Activated naive CD8-positive, alpha-beta T cell (primary cell): ENCODE measurements around the gene FAM3B.
"Not testable (repeated sequence)": the region's sequence is repeated elsewhere in the genome, so short reads cannot be mapped to it uniquely, and the experiment has no call there.

Experiments
- H3K27ac Mint-ChIP-seq: one replicate; pipeline ENCODE4 v1.8.0; 2021; ENCODE audit warnings: mixed read lengths
- H3K27me3 Mint-ChIP-seq: one replicate; pipeline ENCODE4 v1.8.0; 2021; ENCODE audit warnings: mixed read lengths
- H3K36me3 Mint-ChIP-seq: one replicate; pipeline ENCODE4 v1.8.0; 2021; ENCODE audit warnings: mixed read lengths
- H3K4me1 Mint-ChIP-seq: one replicate; pipeline ENCODE4 v1.8.0; 2021; ENCODE audit warnings: low read depth, mixed read lengths
- H3K4me3 Mint-ChIP-seq: one replicate; pipeline ENCODE4 v1.8.0; 2021; ENCODE audit warnings: mild to moderate bottlenecking, mixed read lengths
- H3K9me3 Mint-ChIP-seq: one replicate; pipeline ENCODE4 v1.8.0; 2021; ENCODE audit warnings: low read depth, mixed read lengths

Gene FAM3B

DNA sequence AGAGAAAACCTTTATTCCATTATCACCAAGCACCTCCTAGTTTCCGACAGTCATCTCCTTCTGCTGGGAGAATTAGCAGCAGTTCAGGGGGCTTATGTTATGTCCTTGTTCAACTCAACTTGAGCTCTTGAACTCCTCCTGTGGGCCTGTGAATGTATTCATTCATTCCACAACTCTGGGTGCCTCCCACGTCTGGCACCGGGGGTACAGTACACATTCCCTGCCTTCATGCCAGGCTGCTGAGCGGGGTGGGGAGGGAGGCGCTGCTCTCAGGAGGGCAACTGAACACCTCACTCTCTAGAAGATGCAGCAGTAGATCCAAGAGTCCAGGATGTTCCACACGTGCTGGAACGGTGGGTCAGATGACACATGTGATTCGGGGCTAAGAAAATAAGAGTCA lies 40.9 kb downstream of the FAM3B start:
- no peaks in the 10 kb centered on the region for H3K9me3 Mint-ChIP-seq
- H3K4me3 Mint-ChIP-seq, result no peak overlapping the region
- no peaks in the 10 kb centered on the region for H3K27me3 Mint-ChIP-seq
- peaks cover 17% of the 10 kb centered on the region for H3K4me1 Mint-ChIP-seq
- H3K36me3 Mint-ChIP-seq, result no peaks in the 10 kb centered on the region
- H3K27ac Mint-ChIP-seq, result no peak overlapping the region

DNA sequence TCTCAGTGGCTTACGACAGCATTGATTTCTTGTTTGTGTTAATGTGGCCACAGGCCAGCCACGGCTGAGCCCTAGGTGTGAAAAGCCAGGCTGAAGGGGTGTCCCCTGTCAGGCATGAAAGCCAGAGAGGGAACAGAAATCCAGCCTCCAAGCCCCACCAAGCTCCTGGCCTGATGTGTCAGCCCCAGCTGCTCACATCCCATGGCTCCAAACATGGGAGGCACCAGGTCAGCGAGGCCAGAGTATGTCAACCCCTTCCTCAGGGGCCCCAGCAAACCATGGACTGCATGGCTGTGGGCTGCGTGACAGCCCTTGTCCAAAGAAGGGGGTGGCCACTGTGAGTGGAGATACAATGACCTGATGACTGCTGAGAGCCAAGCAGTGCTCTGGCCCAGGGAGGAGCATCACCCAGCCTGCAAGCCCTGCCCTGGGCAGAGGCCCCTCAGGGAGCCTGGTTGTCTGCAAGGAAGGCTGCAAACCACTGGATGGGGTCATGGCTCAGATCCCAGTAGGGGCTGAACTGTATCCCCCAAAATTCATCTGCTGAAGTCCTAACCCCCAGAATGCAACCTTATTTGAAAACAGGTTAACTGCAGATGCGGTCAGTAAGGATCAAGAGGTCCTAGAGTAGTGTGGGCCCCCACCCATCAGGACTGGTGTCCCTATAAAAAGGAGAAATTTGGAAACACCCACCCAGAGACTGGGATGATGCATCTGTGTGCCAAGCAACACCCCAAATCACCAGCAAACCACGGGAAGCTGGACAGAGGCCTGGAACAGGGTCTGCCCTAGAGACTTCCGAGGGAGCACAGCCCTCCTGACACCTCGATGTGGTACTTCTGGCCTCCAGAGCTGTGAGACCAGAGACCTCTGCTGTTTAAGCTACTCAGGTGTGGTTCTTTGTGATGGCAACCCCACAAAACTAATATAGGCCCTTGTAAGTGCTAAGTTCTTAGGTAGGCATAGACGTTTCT lies 41.9 kb downstream of the FAM3B start:
- H3K9me3 Mint-ChIP-seq, result no peaks in the 10 kb centered on the region
- peaks cover 26% of the 10 kb centered on the region for H3K4me1 Mint-ChIP-seq
- no peaks in the 10 kb centered on the region for H3K36me3 Mint-ChIP-seq
- H3K4me3 Mint-ChIP-seq, result no peak overlapping the region
- H3K27me3 Mint-ChIP-seq, result no peaks in the 10 kb centered on the region
- H3K27ac Mint-ChIP-seq, result no peak overlapping the region

DNA sequence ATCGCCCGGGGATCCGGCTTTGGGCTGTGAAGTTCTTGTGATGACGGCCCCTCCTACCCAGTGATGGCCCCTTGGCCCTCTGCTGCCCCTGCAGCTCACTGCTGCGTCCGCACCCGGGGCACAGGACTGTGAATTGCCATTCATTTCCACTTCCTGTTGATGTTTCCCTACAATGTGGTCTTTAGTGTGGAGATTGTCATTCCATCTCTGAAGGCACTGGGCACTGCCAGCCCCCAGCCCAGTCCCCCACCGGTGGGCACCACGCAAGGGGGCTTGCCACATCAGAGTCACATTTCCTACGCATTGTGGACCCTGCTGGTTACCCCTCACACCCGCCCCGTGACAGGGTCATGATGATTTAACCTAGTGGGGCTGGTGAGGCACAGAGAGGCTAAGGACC lies 42.7 kb downstream of the FAM3B start:
- Mint-ChIP-seq H3K9me3 (no peaks in the 10 kb centered on the region), H3K4me3 (no peak overlapping the region), H3K27me3 (no peaks in the 10 kb centered on the region), H3K27ac (no peak overlapping the region), H3K4me1 (peaks cover 31% of the 10 kb centered on the region), H3K36me3 (no peaks in the 10 kb centered on the region)

DNA sequence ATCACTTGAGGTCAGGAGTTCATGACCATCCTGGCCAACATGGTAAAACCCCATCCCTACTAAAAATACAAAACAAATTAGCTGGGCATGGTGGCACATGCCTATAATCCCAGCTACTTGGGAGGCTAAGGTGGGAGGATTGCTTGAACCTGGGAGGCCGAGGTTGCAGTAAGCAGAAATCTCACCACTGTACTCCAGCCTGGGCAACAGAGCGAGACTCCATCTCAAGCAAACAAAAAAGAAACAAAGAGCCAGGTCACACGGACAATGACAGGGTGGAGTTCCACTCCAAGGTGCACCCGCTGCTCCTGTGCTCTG lies 43.1 kb downstream of the FAM3B start:
- not testable (repeated sequence) for H3K4me3 Mint-ChIP-seq, H3K36me3 Mint-ChIP-seq, H3K27me3 Mint-ChIP-seq, H3K9me3 Mint-ChIP-seq, H3K27ac Mint-ChIP-seq
- H3K4me1 Mint-ChIP-seq, result peaks cover 33% of the 10 kb centered on the region

DNA sequence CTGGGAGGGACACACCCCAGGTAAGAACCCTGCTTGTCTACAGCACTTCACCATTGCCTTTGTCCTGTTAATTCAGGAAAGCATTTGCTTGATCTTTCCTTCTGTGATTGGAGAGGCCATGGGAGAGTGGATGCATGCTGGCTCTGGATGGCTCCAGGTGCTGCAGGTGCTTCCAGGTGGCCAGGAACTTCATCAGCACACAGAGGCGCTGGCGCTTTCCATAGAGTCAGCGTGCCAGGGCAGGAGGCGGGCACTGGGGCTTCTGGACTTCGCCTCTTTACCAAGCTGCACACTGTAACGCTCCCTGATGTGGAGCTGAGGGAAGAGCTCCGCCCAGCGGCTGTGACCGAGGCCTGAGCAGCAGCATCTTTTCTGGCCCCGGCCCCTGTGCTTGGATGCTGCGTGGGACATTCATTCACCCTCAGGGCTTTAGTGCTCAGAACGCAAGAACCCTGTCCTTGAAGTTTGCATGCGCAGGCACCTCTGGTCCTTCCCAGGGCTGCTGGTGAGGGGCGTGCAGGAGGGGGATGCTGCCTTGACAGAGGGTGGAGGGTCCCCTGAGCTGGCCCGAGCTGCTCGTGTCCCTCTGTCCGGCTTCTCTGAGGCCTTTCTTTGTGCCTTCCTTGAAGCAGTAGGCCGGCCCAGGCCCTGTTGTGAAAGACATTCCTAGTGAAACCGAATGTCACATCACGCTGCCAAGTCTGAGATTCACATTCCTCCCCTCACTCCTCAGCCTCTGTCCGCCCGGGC lies 43.6 kb downstream of the FAM3B start:
- Mint-ChIP-seq H3K27ac (peak overlapping the region; percentile 98), H3K4me1 (peaks cover 39% of the 10 kb centered on the region), H3K9me3 (no peaks in the 10 kb centered on the region), H3K36me3 (peaks cover 4% of the 10 kb centered on the region), H3K27me3 (no peaks in the 10 kb centered on the region), H3K4me3 (no peak overlapping the region)

DNA sequence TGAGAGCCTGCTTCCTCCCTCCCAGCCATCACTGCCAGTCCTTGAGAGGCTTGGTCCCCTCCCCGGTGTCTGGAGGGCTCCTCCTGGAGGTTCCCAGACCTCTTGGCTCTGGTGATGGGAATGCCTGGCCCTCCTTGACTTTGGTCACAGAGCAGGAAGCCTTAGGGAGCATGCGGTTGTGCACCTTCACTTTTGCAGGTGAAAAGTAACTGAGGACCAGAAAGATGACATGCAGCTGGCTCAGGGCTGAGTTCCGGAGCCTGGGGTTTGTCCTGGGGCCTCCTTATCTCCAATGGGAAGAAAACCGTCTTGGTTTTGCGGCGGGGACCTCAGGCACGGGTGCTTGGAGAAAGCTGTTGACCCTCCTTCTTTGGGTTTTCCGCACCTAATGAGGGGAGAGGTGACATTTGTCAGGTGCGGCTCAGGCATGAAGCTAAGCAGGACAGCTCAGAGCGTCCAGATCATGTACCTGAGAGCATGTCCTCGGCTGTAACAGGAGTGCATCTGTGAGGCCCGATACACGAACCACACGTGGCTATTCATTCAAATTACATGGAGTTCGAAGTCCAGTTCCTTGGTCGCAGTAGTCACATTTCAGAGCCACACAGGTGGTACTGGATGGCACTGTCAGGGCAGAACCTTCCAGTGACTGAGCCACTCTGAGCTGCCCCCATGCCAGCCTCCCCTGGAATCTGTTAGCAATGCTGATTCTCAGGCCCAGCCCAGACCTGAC lies 44.6 kb downstream of the FAM3B start:
- Mint-ChIP-seq H3K36me3 (peaks cover 7% of the 10 kb centered on the region), H3K9me3 (no peaks in the 10 kb centered on the region), H3K27me3 (no peaks in the 10 kb centered on the region), H3K27ac (peak overlapping the region; percentile 98), H3K4me1 (peaks cover 48% of the 10 kb centered on the region), H3K4me3 (peak overlapping the region; percentile 96)

DNA sequence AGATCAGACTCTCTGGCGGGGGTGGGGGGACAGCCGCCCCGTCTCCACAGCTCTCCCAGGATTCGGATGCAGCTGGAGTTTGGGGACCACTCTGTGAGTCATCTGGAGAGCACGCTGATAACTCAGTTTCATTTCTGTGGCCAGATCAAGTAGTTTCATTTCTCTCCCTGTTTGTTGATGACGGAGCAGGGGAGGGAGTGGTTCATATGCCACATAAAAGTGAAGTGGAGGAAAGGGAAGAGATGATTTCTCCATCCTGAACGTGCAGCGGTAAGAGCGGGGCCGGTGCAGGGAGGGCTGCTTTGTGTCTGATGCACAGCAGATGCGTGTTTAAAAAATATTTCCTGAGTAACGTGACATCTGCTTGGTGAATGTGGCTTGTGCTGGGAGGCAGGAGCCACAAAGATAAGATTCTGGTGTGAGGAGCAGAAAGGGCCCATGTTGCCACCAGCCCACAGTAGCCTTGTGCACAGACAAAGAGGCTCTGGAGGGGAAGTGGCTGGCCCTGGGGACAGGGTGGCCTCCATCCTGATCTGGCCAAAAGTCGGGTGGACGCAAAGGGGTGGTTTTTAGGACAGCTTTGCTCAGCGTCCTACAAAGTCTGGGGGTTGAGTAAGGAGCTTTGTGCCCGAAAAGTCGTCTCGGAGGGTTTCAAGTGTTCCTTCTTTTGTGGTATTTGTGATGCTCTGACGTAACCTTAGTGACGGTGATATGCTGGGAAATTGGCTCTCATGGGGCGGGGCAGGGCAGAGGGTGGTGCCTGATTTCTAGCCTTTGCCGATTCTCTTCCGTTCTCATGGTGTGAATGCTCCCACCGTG lies 45.4 kb downstream of the FAM3B start, which contains the start of gene MX2:
TSS of gene MX2 (plus strand) at position 242 of the 819 bp plus-strand sequence. CDS start 14,880 bp downstream, outside the sequence.
- Mint-ChIP-seq H3K4me1 (peaks cover 55% of the 10 kb centered on the region), H3K27ac (peak within 1 kb of the TSS; percentile 98), H3K27me3 (no peaks in the 10 kb centered on the region), H3K36me3 (peaks cover 7% of the 10 kb centered on the region), H3K9me3 (no peaks in the 10 kb centered on the region), H3K4me3 (peak within 1 kb of the TSS; percentile 96)

DNA sequence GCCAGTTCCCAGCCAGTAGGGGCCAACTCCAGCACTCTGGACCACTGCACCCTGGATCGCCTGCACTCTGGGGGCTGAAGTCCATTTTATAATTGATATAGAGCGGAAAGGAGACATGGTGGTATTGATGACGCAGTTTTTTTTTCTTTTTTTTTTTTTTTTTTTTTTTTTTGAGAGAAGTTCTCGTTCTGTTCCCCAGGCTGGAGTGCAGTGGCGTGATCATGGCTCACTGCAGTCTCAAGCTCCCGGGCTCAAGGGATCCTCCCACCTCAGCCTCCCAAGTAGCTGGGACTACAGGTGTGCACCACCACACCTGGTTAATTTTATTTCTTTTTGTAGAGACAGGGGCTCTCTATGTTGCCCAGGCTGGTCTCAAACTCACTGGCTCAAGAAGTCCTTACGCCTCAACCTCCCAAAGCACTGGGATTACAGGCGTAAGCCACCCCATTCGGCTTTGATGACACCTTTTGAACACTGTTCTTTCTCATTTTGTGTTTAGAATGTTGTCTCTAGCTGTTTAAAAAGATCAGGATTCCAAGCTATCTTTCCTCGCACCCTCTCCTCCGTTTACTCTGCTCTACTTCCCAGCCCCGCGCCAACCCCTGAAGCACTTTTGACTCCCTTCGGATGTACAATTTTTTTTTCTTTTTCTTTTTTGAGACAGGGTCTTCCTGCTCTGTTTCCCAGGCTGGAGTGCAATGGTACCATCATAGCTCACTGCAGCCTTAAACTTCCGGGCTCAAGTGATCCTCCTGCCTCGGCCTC lies 46.2 kb downstream of the FAM3B start:
- H3K27me3 Mint-ChIP-seq, result no peaks in the 10 kb centered on the region
- peaks cover 8% of the 10 kb centered on the region for H3K36me3 Mint-ChIP-seq
- peak overlapping the region; percentile 96 for H3K4me3 Mint-ChIP-seq
- H3K9me3 Mint-ChIP-seq, result no peaks in the 10 kb centered on the region
- H3K27ac Mint-ChIP-seq, result peak overlapping the region; percentile 98
- peaks cover 59% of the 10 kb centered on the region for H3K4me1 Mint-ChIP-seq

DNA sequence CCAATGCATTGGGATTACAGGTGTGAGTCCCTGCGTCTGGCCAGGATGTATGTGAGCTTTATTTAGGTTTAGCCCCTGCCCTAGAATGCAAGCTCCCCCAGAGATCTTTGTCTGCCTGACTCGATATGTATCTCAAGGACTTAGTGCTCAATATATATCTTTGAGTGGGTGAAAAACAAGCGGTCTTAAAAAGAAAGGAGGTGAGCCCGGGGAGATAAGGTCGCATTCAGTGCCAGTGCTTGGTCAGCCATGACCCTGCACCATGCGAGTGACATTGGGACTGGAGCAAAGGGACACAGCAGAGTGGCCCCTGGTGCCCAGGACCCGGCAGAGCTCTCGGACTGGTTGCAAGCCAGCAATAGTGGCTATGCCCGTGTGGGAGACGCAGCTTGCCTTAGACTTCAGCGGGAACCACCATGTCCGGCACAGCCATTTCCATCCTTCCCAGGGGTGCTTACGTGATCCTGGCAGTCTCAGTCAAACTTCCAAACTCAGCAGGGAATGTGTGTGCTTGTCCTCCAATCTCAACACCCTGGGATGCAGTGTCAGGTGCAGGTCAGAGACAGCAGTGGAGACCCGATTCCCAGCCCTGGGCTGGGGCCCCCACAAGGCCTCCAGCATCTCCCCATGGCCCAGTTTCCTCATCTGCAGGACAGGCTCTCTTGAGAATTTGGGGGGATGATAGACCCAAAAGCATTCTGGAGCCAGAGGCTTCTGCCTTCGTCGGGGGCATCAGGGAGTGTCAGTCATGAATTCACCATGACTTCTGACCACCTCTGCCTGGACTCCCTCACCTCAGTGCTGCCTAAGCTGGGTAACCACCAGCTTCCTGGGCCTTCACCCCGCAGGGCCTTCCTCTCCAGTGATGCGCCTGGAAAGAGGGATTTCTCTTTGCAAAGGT lies 47.0 kb downstream of the FAM3B start:
- Mint-ChIP-seq H3K27ac (peak overlapping the region; percentile 98), H3K4me3 (peak overlapping the region; percentile 96), H3K4me1 (peaks cover 67% of the 10 kb centered on the region), H3K9me3 (no peaks in the 10 kb centered on the region), H3K36me3 (peaks cover 11% of the 10 kb centered on the region), H3K27me3 (no peaks in the 10 kb centered on the region)

DNA sequence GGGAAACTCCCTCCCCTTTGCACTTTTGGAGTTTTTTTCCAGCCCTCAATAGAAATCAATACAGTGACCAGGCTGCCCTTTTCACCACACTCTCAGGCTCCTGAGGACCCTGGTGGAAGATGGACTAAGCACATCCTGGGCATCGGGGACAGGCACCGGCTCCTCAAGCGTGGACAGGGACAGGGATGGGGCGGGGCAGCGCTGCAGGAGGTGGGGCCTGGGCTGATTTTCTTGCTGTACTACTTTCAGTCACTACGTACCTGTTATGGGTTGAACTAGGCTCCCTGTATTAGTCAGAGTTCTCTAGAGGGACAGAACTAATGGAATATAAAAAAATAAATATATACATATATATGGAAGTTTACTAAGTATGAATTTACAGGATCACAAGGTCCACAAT lies 47.7 kb downstream of the FAM3B start:
- peak overlapping the region; percentile 96 for H3K4me3 Mint-ChIP-seq
- no peaks in the 10 kb centered on the region for H3K9me3 Mint-ChIP-seq
- H3K4me1 Mint-ChIP-seq, result peaks cover 73% of the 10 kb centered on the region
- H3K36me3 Mint-ChIP-seq, result peaks cover 11% of the 10 kb centered on the region
- H3K27me3 Mint-ChIP-seq, result no peaks in the 10 kb centered on the region
- H3K27ac Mint-ChIP-seq, result peak overlapping the region; percentile 98

DNA sequence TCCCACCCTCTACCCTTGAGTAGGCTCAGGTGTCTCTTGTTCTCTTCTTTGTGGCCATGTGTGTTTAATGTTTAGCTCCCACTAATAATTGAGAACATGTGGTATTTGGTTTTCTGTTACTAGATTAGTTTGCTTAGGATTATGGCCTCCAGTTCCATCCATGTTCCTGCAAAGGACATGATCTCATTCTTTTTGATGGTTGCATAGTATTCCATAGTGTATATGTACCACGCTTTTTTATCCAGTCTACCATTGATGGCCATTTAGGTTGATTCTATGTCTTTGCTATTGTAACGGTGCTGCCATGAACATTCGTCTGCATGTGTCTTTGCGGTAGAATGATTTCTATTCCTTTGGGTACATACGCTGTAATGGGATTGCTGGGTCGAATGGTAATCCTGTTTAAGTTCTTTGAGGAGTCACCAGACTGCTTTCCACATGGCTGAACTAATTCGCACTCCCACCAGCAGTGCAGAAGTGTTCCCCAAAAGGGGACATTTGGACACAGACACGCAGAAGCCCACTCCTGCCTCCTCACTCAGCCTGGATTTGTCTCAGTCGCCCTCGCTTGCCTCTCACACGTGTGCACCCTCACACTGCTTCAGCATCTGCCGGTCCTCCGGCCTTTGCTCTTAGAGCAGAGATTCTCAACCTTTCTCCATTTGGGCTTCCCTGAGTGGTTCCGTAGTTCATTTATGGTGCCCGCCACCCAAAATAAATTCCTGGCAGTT lies 48.9 kb downstream of the FAM3B start:
- H3K4me3 Mint-ChIP-seq, result peak overlapping the region; percentile 51
- peak overlapping the region; percentile 47 for H3K27ac Mint-ChIP-seq
- H3K36me3 Mint-ChIP-seq, result peaks cover 11% of the 10 kb centered on the region
- H3K27me3 Mint-ChIP-seq, result no peaks in the 10 kb centered on the region
- no peaks in the 10 kb centered on the region for H3K9me3 Mint-ChIP-seq
- peaks cover 81% of the 10 kb centered on the region for H3K4me1 Mint-ChIP-seq

DNA sequence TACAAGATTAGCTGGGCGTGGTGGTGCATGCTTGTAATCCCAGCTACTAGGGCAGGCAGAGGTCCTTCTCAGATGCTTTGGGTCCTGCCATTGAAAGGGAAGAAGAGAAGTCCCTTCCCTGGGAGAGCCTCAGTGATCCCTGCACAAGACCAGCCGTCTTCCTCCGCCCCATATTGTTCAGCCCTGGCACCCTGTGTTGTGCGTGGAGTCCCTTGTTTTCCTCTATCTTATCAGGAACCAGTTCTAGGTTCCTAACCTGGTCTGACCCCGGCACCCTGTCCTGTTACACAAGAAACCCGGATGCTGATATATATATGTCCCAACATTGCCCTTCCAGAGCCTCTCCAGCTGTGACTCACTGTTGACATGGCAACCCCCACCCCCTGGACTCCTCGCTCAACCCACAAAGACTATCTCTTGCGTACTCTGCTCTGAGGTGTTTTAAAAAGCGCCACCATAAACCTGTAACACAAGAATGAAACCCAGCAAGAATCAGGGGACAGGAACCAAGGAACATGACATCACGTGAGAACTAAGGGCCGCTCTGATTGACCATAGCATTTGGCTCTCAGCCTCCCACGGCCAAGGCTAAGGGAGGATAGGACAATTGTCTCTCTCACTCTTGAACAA lies 50.0 kb downstream of the FAM3B start:
- H3K36me3 Mint-ChIP-seq, result peaks cover 14% of the 10 kb centered on the region

More for the DNA sequence above, 50.0 kb downstream of the FAM3B start:
- no peak overlapping the region for H3K4me3 Mint-ChIP-seq
- no peaks in the 10 kb centered on the region for H3K9me3 Mint-ChIP-seq
- H3K27me3 Mint-ChIP-seq, result no peaks in the 10 kb centered on the region
- peak overlapping the region; percentile 47 for H3K27ac Mint-ChIP-seq
- peaks cover 84% of the 10 kb centered on the region for H3K4me1 Mint-ChIP-seq
